ENCODE results near the gene TNS2. TPM values are rescaled to one million over a fixed set of nuclear protein-coding genes. Genes with fewer than 3 reads are reported as not detected.

The TNS2 gene
- total and polyA plus RNA-seq, 2 of the 13 experiments (the other 11 are each of a cell fraction or from before 2014, with no cell fraction given), result 8.9 to 20.4 TPM

- intact Hi-C loops (cut with micrococcal nuclease; ENCODE audit: unreplicated experiment), result no loop called here
- Histone ChIP-seq H2AFZ (ENCODE audit: low read length) (no peak overlapping the region), H3K27me3 (ENCODE audit: control insufficient read depth in 1 of 2, insufficient read depth in 2 of 2, low read length in 2 of 2) (no peaks in the 10 kb centered on the region), H3K4me1 (ENCODE audit: insufficient read depth, low read length) (no peaks in the 10 kb centered on the region), H3K4me2 (ENCODE audit: low read depth, low read length) (no peak overlapping the region), H3K9ac (ENCODE audit: insufficient read depth, low read depth, low read length) (no peak overlapping the region), H3K4me3 (replicated peaks in 1 of 3; ENCODE audit: insufficient read depth in 1 of 3, low read depth in 2 of 3, low read length in 3 of 3) (no peak overlapping the region), H3K79me2 (ENCODE audit: insufficient read depth, low read length) (peaks cover 3% of the 10 kb centered on the region), H3K9me3 (ENCODE audit: low read length) (no peaks in the 10 kb centered on the region), H4K20me1 (ENCODE audit: insufficient read depth, low read length) (no peaks in the 10 kb centered on the region), H3K27ac (ENCODE audit: extremely low read length, insufficient read depth, low read length) (no peak overlapping the region), H3K36me3 (replicated peaks in 1 of 2; ENCODE audit: control insufficient read depth in 1 of 2, insufficient read depth in 2 of 2, low read length in 2 of 2) (peaks cover 34 to 85% of the 10 kb centered on the region in 2 experiments)
- 93% methylated on average over 8 of the region's 8 CpGs for WGBS (ENCODE audit: low lambda C conversion rate)
- in situ Hi-C loops (cut with HindIII; ENCODE audit: extremely low pct_ligation_motif_present, low pct_unique_long_range_greater_than_20kb), result no loop called here
- FAIRE-seq (no peak), ATAC-seq (no peak), DNase-seq (ENCODE audit: low spot score) (no peak)
- no TSS peak for BruUV-seq (replicated peaks)
- CTCF ChIA-PET (ENCODE audit: low intra/inter-chr PET ratio, low total read pairs), result no interaction called here
- TF ChIP-seq KAT8 (CRISPR knock-in tag; IDR thresholded peaks at IDR 0.05) (no peak), MTF1 (CRISPR knock-in tag; IDR thresholded peaks at IDR 0.05) (no peak), ZBTB46 (CRISPR knock-in tag; IDR thresholded peaks at IDR 0.05; ENCODE audit: borderline replicate concordance) (no peak), ZNF577 (CRISPR knock-in tag; IDR thresholded peaks at IDR 0.05; ENCODE audit: borderline replicate concordance, low read depth) (no peak), HNRNPK (IDR thresholded peaks at IDR 0.05; ENCODE audit: low read depth, low read length, poor library complexity, severe bottlenecking) (no peak), SCMH1 (CRISPR knock-in tag; IDR thresholded peaks at IDR 0.05; ENCODE audit: borderline replicate concordance) (no peak), RBM22 (optimal IDR thresholded peaks at IDR 0.05; ENCODE audit: low read length) (peak; percentile 20), PLSCR1 (CRISPR knock-in tag; IDR thresholded peaks at IDR 0.05; ENCODE audit: borderline replicate concordance) (no peak), ZNF639 (CRISPR knock-in tag; conservative IDR thresholded peaks at IDR 0.05) (no peak), FOSL2 (CRISPR knock-in tag; IDR thresholded peaks at IDR 0.05) (peak; percentile 13; the same call in 1 of the 2 replicates), ZNF7 (CRISPR knock-in tag; IDR thresholded peaks at IDR 0.05) (no peak), HNF4G (IDR thresholded peaks at IDR 0.05; ENCODE audit: borderline replicate concordance, low read depth, low read length) (no peak), HNF4G (CRISPR knock-in tag; IDR thresholded peaks at IDR 0.05; ENCODE audit: borderline replicate concordance, low read depth) (no peak), ZNF770 (CRISPR knock-in tag; IDR thresholded peaks at IDR 0.05) (no peak), AKAP8 (CRISPR knock-in tag; IDR thresholded peaks at IDR 0.05) (no peak), ZNF350 (CRISPR knock-in tag; IDR thresholded peaks at IDR 0.05; ENCODE audit: borderline replicate concordance, low read depth) (no peak), ZNF337 (CRISPR knock-in tag; IDR thresholded peaks at IDR 0.05; ENCODE audit: borderline replicate concordance, low read depth) (no peak), BATF2 (CRISPR knock-in tag; IDR thresholded peaks at IDR 0.05) (no peak)
- POLR2A ChIA-PET, result interaction anchor here (1.0 kb wide), 2 partner anchors 10 to 14 kb away, joined by 3 to 5 read pairs; no protein-coding TSS in a partner anchor
These were observed 15.4 kb upstream of the TNS2 start for GRCh38 chr12:53034459-53034858.

All from HepG2 (cell line).